Rectal smooth muscle tissue (tissue), 1 donor: ENCODE results near the gene TOMM70.

Experiments
- H3K27ac ChIP-seq: one replicate; pipeline ENCODE4 v1.7.0; 2013; ENCODE audit warnings: low read depth, low read length, inconsistent platforms
- H3K27me3 ChIP-seq: one replicate; pipeline ENCODE4 v1.7.0; 2013; ENCODE audit warnings: low read length; ENCODE audit not compliant: control insufficient read depth, insufficient read depth
- H3K36me3 ChIP-seq: one replicate; pipeline ENCODE4 v1.7.0; 2013; ENCODE audit warnings: low read length; ENCODE audit not compliant: control insufficient read depth, insufficient read depth
- H3K4me1 ChIP-seq: one replicate; pipeline ENCODE4 v1.7.0; 2013; ENCODE audit warnings: low read length; ENCODE audit not compliant: control insufficient read depth, insufficient read depth
- H3K4me3 ChIP-seq: one replicate; pipeline ENCODE4 v1.7.0; 2013; ENCODE audit warnings: low read length
- H3K9ac ChIP-seq: one replicate; pipeline ENCODE4 v1.7.0; 2013; ENCODE audit warnings: low read length

The TOMM70 gene

DNA sequence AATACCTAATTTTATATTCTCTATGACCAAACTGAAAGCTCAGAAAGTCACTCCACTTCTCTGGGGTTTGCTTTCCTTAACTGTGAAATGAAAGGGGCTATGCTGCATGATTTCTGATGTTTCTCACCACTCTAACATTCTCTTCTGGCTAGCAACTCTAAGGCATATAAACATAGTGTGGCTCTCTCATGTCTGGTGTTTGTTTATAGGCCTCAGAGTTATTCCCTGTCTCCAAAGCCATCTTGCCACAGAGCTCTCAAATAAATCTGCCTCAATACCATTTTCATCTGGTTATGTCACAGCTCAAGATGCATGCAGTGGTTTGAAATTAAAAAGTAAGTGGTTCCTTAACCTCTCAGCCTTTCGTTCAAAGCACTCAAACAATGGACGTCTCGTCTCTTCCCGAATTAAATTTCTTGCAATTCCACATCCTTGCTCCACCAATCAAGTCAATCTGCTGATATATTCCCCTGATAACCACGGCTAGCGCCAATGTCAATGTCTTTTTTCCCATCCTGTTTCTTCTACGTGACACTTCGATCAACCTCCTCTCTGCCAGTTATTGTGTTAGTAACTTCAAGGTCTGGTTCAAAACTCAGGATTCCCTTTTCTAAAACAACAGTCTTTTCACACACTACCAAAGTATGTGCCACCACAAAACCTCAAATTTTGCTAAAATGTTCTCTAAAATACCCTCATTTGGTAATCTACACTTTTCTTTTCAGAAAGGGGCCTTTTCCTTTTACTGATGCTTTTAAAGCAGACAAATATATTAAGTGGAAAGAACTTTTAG lies 16.0 kb downstream of the TOMM70 start:
- H3K27ac ChIP-seq, result no peak overlapping the region
- H3K4me1 ChIP-seq, result peaks cover 9% of the 10 kb centered on the region
- no peak overlapping the region for H3K4me3 ChIP-seq
- H3K9ac ChIP-seq, result no peak overlapping the region
- no peaks in the 10 kb centered on the region for H3K27me3 ChIP-seq
- peaks cover 5% of the 10 kb centered on the region for H3K36me3 ChIP-seq

DNA sequence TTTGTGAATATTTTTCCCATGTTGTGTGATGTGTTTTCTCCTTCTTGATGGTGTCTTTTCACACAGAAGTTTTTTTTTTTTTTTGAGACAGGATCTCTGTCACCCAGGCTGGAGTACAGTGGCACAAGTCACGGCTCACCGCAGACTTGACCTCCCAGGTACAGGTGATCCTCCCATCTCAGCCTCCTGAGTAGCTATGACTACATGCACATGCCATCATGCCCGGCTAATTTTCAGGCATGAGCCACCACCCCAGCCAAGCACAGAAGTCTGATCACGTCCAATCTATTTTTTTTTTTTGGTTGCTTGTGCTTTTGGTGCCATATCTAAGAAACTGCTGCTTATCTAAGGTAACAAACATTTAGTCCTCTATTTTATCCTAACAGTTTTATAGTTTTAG lies 24.6 kb downstream of the TOMM70 start:
- no peaks in the 10 kb centered on the region for H3K4me1 ChIP-seq
- H3K27me3 ChIP-seq, result no peaks in the 10 kb centered on the region
- no peak overlapping the region for H3K27ac ChIP-seq
- H3K9ac ChIP-seq, result no peak overlapping the region
- H3K36me3 ChIP-seq, result peaks cover 13% of the 10 kb centered on the region
- H3K4me3 ChIP-seq, result no peak overlapping the region

GRCh38 chr3:100374521-100374920 lies 26.4 kb downstream of the TOMM70 start:
- Histone ChIP-seq H3K4me1 (no peaks in the 10 kb centered on the region), H3K9ac (no peak overlapping the region), H3K36me3 (peaks cover 11% of the 10 kb centered on the region), H3K4me3 (no peak overlapping the region), H3K27me3 (no peaks in the 10 kb centered on the region), H3K27ac (no peak overlapping the region)

- no peaks in the 10 kb centered on the region for H3K27me3 ChIP-seq
- H3K36me3 ChIP-seq, result peaks cover 11% of the 10 kb centered on the region
- H3K4me3 ChIP-seq, result no peak overlapping the region
- H3K9ac ChIP-seq, result no peak overlapping the region
- no peak overlapping the region for H3K27ac ChIP-seq
- H3K4me1 ChIP-seq, result no peaks in the 10 kb centered on the region
Measured at GRCh38 chr3:100370756-100371155, 30.1 kb downstream of the TOMM70 start.

DNA sequence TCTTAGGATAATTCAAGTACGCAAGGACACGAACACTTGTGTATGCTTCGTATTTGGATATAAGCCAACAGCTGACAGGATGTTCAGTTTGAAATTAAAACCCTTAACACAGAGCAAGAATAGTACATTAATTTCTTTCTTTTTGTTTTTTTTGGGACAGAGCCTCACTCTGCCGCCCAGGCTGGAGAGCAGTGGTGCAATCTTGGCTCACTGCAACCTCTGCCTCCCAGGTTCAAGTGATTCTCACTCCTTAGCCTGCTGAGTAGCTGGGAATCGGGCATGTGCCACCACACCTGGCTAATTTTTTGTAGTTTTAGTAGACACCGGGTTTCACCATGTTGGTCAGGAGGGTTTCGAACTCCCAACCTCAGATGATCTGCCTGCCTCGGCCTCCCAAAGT lies 32.4 kb downstream of the TOMM70 start:
- Histone ChIP-seq H3K4me3 (no peak overlapping the region), H3K27me3 (no peaks in the 10 kb centered on the region), H3K4me1 (no peaks in the 10 kb centered on the region), H3K27ac (no peak overlapping the region), H3K36me3 (peaks cover 11% of the 10 kb centered on the region), H3K9ac (no peak overlapping the region)

DNA sequence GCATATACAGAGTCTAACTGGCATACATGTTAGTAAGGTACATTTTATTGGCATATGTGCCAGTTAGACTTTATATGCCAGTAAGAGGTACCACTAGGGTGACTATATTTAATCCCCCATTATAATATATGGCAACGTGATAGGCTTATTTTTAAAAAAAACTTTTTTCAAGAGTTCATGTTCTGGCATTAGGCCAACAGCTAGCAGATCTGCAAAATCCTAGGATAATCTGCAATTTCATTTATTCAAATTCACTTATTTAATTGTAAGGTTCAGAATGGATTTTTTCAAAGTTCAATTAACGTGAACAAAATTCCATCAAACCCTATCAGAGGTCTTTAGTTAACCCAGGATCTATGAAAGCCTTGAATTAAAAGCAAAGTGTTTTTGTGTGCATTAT lies 34.5 kb downstream of the TOMM70 start:
- H3K36me3 ChIP-seq, result peaks cover 11% of the 10 kb centered on the region

GRCh38 chr3:100364421-100364820 lies 36.5 kb downstream of the TOMM70 start:
- Histone ChIP-seq H3K27ac (no peak overlapping the region), H3K36me3 (peaks cover 12% of the 10 kb centered on the region), H3K4me1 (no peaks in the 10 kb centered on the region), H3K9ac (no peak overlapping the region), H3K4me3 (no peak overlapping the region), H3K27me3 (no peaks in the 10 kb centered on the region)

More for the DNA sequence above, 34.5 kb downstream of the TOMM70 start:
- no peak overlapping the region for H3K4me3 ChIP-seq
- H3K9ac ChIP-seq, result no peak overlapping the region
- no peaks in the 10 kb centered on the region for H3K27me3 ChIP-seq
- no peaks in the 10 kb centered on the region for H3K4me1 ChIP-seq
- H3K27ac ChIP-seq, result no peak overlapping the region

DNA sequence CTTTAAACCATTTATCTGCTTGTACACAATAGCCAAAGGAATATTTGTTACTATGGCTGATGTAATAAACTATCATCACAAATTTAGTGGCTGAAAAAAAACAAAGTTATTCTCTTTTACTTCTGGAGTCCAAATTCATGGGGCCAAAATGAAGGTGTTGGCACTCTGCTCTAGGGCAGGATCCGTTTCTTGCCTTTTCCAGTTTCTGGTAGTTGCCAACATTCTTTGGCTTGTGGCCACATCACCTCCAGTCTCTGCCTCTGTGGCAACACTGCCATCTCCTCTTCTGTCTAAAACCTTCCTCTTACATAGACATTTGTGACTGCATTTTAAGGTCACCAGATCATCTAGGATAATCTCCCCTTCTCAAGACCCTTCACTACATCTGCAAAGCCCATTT lies 39.0 kb downstream of the TOMM70 start:
- peaks cover 9% of the 10 kb centered on the region for H3K36me3 ChIP-seq
- no peak overlapping the region for H3K4me3 ChIP-seq
- H3K27ac ChIP-seq, result no peak overlapping the region
- no peaks in the 10 kb centered on the region for H3K4me1 ChIP-seq
- no peak overlapping the region for H3K9ac ChIP-seq
- H3K27me3 ChIP-seq, result no peaks in the 10 kb centered on the region

DNA sequence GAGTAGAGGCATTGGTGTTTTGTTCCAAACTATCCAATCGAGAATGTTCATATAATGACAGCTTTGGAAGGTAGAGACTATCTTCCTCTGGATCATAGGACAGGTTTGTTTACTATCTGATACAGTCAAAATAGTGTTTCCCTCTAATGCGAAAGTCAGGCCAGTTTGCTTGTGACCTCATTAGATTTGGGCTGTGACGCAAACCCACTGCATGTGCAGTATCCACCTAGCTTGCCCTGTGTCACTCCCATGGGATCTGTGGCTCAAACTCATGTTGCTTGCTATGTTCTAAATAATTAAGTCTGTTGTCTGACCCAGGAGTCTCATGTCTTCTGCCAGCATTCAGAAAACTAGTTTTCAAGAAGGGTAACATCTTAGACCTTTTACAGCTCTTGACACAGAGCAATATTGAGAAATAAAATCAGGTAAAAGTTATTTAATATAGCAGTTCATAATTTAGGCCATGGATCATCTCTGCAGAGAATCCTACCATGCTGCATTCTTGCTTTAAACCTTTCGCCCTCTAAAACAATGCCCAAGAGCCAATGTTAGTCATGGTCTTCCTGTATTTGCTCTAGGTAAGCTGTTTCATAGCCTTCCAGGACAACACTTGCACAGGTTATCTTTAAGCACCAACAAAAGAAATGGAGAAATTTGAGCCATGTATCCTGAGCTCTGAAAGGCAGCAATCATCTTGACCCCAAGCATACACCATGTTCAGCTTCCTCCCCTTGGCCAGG lies 40.0 kb downstream of the TOMM70 start:
- peaks cover 6% of the 10 kb centered on the region for H3K36me3 ChIP-seq
- H3K9ac ChIP-seq, result no peak overlapping the region

DNA sequence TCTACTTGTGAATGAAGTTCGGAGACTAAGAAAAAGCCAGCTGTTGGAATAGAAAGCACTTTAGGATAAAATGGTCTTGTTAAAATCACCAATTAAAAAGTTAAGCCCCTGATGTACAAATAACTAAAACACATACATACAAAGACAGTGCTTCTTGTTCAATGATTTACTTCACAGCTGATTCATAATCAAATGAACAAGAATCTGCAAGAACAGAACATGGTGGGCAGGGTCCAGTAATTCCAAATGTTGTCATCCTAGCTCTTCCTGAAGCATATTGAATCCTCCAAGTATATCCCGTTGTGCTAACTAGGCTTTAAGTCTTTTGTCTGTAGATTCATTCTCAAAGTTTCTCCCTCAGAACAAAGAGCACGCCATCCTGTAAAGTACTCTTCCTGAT lies 41.9 kb downstream of the TOMM70 start:
- Histone ChIP-seq H3K4me1 (no peaks in the 10 kb centered on the region), H3K4me3 (no peak overlapping the region), H3K27ac (no peak overlapping the region), H3K36me3 (peaks cover 13% of the 10 kb centered on the region), H3K9ac (no peak overlapping the region), H3K27me3 (no peaks in the 10 kb centered on the region)

More for the DNA sequence above, 40.0 kb downstream of the TOMM70 start:
- Histone ChIP-seq H3K27me3 (no peaks in the 10 kb centered on the region), H3K4me3 (no peak overlapping the region), H3K27ac (no peak overlapping the region), H3K4me1 (no peaks in the 10 kb centered on the region)

DNA sequence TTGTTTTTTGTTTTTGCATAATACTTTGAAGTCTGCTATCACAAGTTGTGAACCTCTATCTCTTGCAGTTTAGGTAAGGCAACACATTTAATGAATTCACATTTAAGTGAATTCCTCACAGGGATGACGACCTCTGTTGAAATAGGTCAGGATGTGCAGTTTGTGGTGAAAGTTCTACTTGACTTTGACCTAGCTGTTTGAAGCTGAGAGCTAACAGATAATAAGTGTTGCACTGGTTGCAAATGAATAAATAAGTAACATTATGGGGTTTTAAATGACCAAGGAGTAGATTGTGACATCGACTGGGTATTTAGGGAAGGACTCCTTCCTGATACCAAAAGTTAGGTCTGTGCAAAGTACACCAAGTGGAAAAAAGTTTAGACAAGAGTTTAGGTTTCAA lies 42.5 kb downstream of the TOMM70 start:
- Histone ChIP-seq H3K9ac (no peak overlapping the region), H3K4me3 (no peak overlapping the region), H3K27me3 (no peaks in the 10 kb centered on the region), H3K36me3 (peaks cover 13% of the 10 kb centered on the region), H3K27ac (no peak overlapping the region), H3K4me1 (no peaks in the 10 kb centered on the region)

DNA sequence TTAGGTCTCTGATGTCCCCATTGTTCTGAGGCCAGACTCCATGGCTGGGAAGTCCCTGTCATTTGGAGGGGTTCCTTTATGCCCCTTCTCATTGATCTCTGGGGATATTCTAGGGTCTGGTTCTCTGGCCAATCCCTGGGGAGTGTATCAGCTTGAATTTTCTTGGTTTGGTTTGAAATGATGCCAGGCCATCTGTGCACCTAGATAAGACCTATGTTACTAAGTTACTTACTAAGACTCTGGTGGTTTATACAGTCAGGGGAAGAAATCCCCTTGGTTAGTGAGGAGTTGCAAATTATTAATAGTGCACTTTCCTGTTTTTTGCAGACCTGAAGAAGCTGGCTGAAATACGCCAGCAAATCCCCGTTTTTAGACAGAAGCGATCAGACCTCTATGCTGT lies 46.0 kb downstream of the TOMM70 start:
- no peak overlapping the region for H3K9ac ChIP-seq
- no peaks in the 10 kb centered on the region for H3K4me1 ChIP-seq
- H3K4me3 ChIP-seq, result no peak overlapping the region
- no peak overlapping the region for H3K27ac ChIP-seq
- peaks cover 27% of the 10 kb centered on the region for H3K36me3 ChIP-seq
- H3K27me3 ChIP-seq, result no peaks in the 10 kb centered on the region
